ENCODE results near the gene SEMA4B.
A peak's percentile ranks its signal among the peaks of the same experiment; 100 is the strongest.

SEMA4B gene

GRCh38 chr15:90211440-90212143 lies 10.5 kb downstream of the SEMA4B start:
- TF ChIP-seq ZBTB7A (IDR thresholded peaks at IDR 0.05; ENCODE audit: low read depth), result no peak
- TF ChIP-seq TEAD4 (IDR thresholded peaks at IDR 0.05), result no peak
- no peak for TF ChIP-seq TCF12 (IDR thresholded peaks at IDR 0.05; ENCODE audit: low read depth)
- TF ChIP-seq MAX (IDR thresholded peaks at IDR 0.05), result no peak
- TF ChIP-seq RAD21 (IDR thresholded peaks at IDR 0.05; ENCODE audit: low read depth), result no peak
- TF ChIP-seq YY1 (IDR thresholded peaks at IDR 0.05; ENCODE audit: low read depth), result no peak
- TF ChIP-seq CREB1 (IDR thresholded peaks at IDR 0.05; ENCODE audit: low read depth), result no peak
- no peak for TF ChIP-seq FOXM1 (IDR thresholded peaks at IDR 0.05; ENCODE audit: borderline replicate concordance, low read depth)
- TF ChIP-seq EP300 (IDR thresholded peaks at IDR 0.05; ENCODE audit: borderline replicate concordance), result no peak
- no peak for TF ChIP-seq NFIC (IDR thresholded peaks at IDR 0.05)

- no peak for TF ChIP-seq USF1 (IDR thresholded peaks at IDR 0.05)
- peak; percentile 14; the same call in 1 of the 2 replicates for TF ChIP-seq NFIC (IDR thresholded peaks at IDR 0.05)
Measured at GRCh38 chr15:90212221-90213098, 11.3 kb downstream of the SEMA4B start.

GRCh38 chr15:90213122-90213817 lies 12.1 kb downstream of the SEMA4B start:
- TF ChIP-seq FOXM1 (IDR thresholded peaks at IDR 0.05; ENCODE audit: borderline replicate concordance, low read depth) (no peak), CREB1 (IDR thresholded peaks at IDR 0.05; ENCODE audit: low read depth) (no peak), MAX (IDR thresholded peaks at IDR 0.05) (no peak), NFIC (IDR thresholded peaks at IDR 0.05) (no peak; the same call in 1 of the 2 replicates), EP300 (IDR thresholded peaks at IDR 0.05; ENCODE audit: borderline replicate concordance) (no peak), YY1 (IDR thresholded peaks at IDR 0.05; ENCODE audit: low read depth) (no peak), EGR1 (IDR thresholded peaks at IDR 0.05) (no peak), CEBPB (IDR thresholded peaks at IDR 0.05) (no peak), TEAD4 (IDR thresholded peaks at IDR 0.05) (no peak), TCF12 (IDR thresholded peaks at IDR 0.05; ENCODE audit: low read depth) (no peak)

- TF ChIP-seq TEAD4 (IDR thresholded peaks at IDR 0.05) (no peak), EP300 (IDR thresholded peaks at IDR 0.05; ENCODE audit: borderline replicate concordance) (no peak), TCF12 (IDR thresholded peaks at IDR 0.05; ENCODE audit: low read depth) (no peak), TAF1 (IDR thresholded peaks at IDR 0.05; ENCODE audit: low read depth) (no peak)
Measured at GRCh38 chr15:90213818-90214204, 12.7 kb downstream of the SEMA4B start.

GRCh38 chr15:90214553-90215196 lies 13.5 kb downstream of the SEMA4B start:
- TF ChIP-seq CEBPB (IDR thresholded peaks at IDR 0.05) (no peak), MAX (IDR thresholded peaks at IDR 0.05) (no peak), YY1 (IDR thresholded peaks at IDR 0.05; ENCODE audit: low read depth) (no peak), TCF12 (IDR thresholded peaks at IDR 0.05; ENCODE audit: low read depth) (no peak), TEAD4 (IDR thresholded peaks at IDR 0.05) (no peak), RAD21 (IDR thresholded peaks at IDR 0.05; ENCODE audit: low read depth) (no peak), ZBTB7A (IDR thresholded peaks at IDR 0.05; ENCODE audit: low read depth) (no peak), EGR1 (IDR thresholded peaks at IDR 0.05) (no peak), EP300 (IDR thresholded peaks at IDR 0.05; ENCODE audit: borderline replicate concordance) (no peak), NFIC (IDR thresholded peaks at IDR 0.05) (no peak)

- no peak for TF ChIP-seq NFIC (IDR thresholded peaks at IDR 0.05)
- no peak for TF ChIP-seq MAX (IDR thresholded peaks at IDR 0.05)
- TF ChIP-seq USF1 (IDR thresholded peaks at IDR 0.05), result no peak
- TF ChIP-seq CEBPB (IDR thresholded peaks at IDR 0.05), result no peak
- TF ChIP-seq CREB1 (IDR thresholded peaks at IDR 0.05; ENCODE audit: low read depth), result no peak
- TF ChIP-seq EGR1 (IDR thresholded peaks at IDR 0.05), result no peak
- TF ChIP-seq TAF1 (IDR thresholded peaks at IDR 0.05; ENCODE audit: low read depth), result no peak
- no peak for TF ChIP-seq TCF12 (IDR thresholded peaks at IDR 0.05; ENCODE audit: low read depth)
- no peak for TF ChIP-seq ZBTB7A (IDR thresholded peaks at IDR 0.05; ENCODE audit: low read depth)
- no peak for TF ChIP-seq TEAD4 (IDR thresholded peaks at IDR 0.05)
- no peak for TF ChIP-seq YY1 (IDR thresholded peaks at IDR 0.05; ENCODE audit: low read depth)
- TF ChIP-seq FOXM1 (IDR thresholded peaks at IDR 0.05; ENCODE audit: borderline replicate concordance, low read depth), result no peak
Measured at GRCh38 chr15:90217671-90218394, 16.7 kb downstream of the SEMA4B start.

- no peak for TF ChIP-seq USF1 (IDR thresholded peaks at IDR 0.05)
- no peak for TF ChIP-seq EP300 (IDR thresholded peaks at IDR 0.05; ENCODE audit: borderline replicate concordance)
- TF ChIP-seq MAX (IDR thresholded peaks at IDR 0.05), result no peak
- TF ChIP-seq REST (IDR thresholded peaks at IDR 0.05; ENCODE audit: low read depth), result no peak
- peak; percentile 60 for TF ChIP-seq RAD21 (IDR thresholded peaks at IDR 0.05; ENCODE audit: low read depth)
- peak; percentile 56; the same call in 1 of the 2 replicates for TF ChIP-seq ZBTB7A (IDR thresholded peaks at IDR 0.05; ENCODE audit: low read depth)
- TF ChIP-seq TCF12 (IDR thresholded peaks at IDR 0.05; ENCODE audit: low read depth), result no peak
- no peak for TF ChIP-seq YY1 (IDR thresholded peaks at IDR 0.05; ENCODE audit: low read depth)
Measured at GRCh38 chr15:90219421-90220141, 18.5 kb downstream of the SEMA4B start.
